ENCODE results near the gene ADAP2.

DNA sequence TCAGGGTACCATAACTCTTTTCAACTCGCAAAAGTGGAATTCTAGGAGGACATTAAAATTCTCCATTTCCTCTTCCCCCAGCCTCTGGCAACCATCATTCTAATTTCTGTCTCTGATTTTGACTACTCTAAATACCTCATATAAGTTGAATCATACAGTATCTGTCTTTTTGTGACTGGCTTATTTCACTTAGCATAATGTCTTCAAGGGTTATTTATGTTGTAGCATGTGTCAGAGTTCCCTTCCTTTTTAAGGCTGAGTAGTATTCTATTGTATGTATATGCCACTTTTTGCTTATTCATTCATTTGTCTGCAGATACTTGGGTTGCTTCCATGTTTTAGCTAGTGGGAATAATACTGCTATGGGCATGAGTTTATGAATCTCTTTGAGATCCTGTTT, 61.1 kb downstream of the ADAP2 start:
- TF ChIP-seq GATA2 (IDR thresholded peaks at IDR 0.05; ENCODE audit: low read depth, low read length) (no peak), GATA3 (IDR thresholded peaks at IDR 0.05; ENCODE audit: low read depth, low read length) (no peak)
